Osteocyte (in vitro differentiated cells): ENCODE results near the gene CDH13. TPM values are rescaled to one million over a fixed set of nuclear protein-coding genes. Genes with fewer than 3 reads are reported as not detected.

Experiments
- DNase-seq: peaks from one replicate; pipeline ENCODE4 v3.0.0; 2021; ENCODE audit warnings: mixed read lengths; ENCODE audit not compliant: unreplicated experiment; ENCODE audit errors: extremely low spot score
- H3K27ac Mint-ChIP-seq: one replicate; pipeline ENCODE4 v1.8.0; 2021; ENCODE audit warnings: mild to moderate bottlenecking, mixed read lengths; ENCODE audit not compliant: unreplicated experiment
- H3K27me3 Mint-ChIP-seq: one replicate; pipeline ENCODE4 v1.8.0; 2021; ENCODE audit warnings: mixed read lengths; ENCODE audit not compliant: unreplicated experiment
- H3K36me3 Mint-ChIP-seq: one replicate; pipeline ENCODE4 v1.8.0; 2021; ENCODE audit warnings: mixed read lengths; ENCODE audit not compliant: unreplicated experiment
- H3K4me1 Mint-ChIP-seq: one replicate; pipeline ENCODE4 v1.8.0; 2021; ENCODE audit warnings: mixed read lengths; ENCODE audit not compliant: unreplicated experiment
- H3K4me3 Mint-ChIP-seq: one replicate; pipeline ENCODE4 v1.8.0; 2021; ENCODE audit warnings: mild to moderate bottlenecking, moderate library complexity, mixed read lengths; ENCODE audit not compliant: unreplicated experiment
- H3K9me3 Mint-ChIP-seq: one replicate; pipeline ENCODE4 v1.8.0; 2021; ENCODE audit warnings: mixed read lengths; ENCODE audit not compliant: unreplicated experiment
- CTCF ChIP-seq: fragments of 200-600 bp; sonication (generic); IDR thresholded peaks from 2 replicates; pipeline ENCODE4 v1.5.0; 2021; ENCODE audit warnings: antibody characterized with exemption, mild to moderate bottlenecking, moderate library complexity
- total RNA-seq: library from RNA; stranded (reverse); gene quantifications from 2 replicates; pipeline ENCODE4 v1.2.1, GENCODE V29; 2021

Gene CDH13
- total RNA-seq, 1 donor from 2014 or later: 27.0 TPM

- Mint-ChIP-seq H3K9me3 (no peaks in the 10 kb centered on the region), H3K27me3 (no peaks in the 10 kb centered on the region), H3K27ac (no peak overlapping the region), H3K36me3 (no peaks in the 10 kb centered on the region), H3K4me3 (no peak overlapping the region), H3K4me1 (no peaks in the 10 kb centered on the region)
- TF ChIP-seq CTCF: no peak
- DNase-seq: no peak
These were observed 739.5 kb downstream of the CDH13 start for GRCh38 chr16:83366228-83366627.

GRCh38 chr16:83374979-83375378, 748.2 kb downstream of the CDH13 start:
- DNase-seq: no peak
- Mint-ChIP-seq H3K36me3 (no peaks in the 10 kb centered on the region), H3K9me3 (no peaks in the 10 kb centered on the region), H3K27me3 (no peaks in the 10 kb centered on the region), H3K4me3 (no peak overlapping the region), H3K4me1 (no peaks in the 10 kb centered on the region), H3K27ac (no peak overlapping the region)
- no peak for TF ChIP-seq CTCF

- DNase-seq: no peak
- no peak overlapping the region for H3K27ac Mint-ChIP-seq
- no peak for TF ChIP-seq CTCF
- H3K36me3 Mint-ChIP-seq: no peaks in the 10 kb centered on the region
- no peaks in the 10 kb centered on the region for H3K27me3 Mint-ChIP-seq
- peaks cover 9% of the 10 kb centered on the region for H3K4me1 Mint-ChIP-seq
- no peaks in the 10 kb centered on the region for H3K9me3 Mint-ChIP-seq
- H3K4me3 Mint-ChIP-seq: no peak overlapping the region
These were observed 763.0 kb downstream of the CDH13 start for GRCh38 chr16:83389751-83390150.

GRCh38 chr16:83390759-83391158, 764.0 kb downstream of the CDH13 start:
- H3K4me3 Mint-ChIP-seq: no peak overlapping the region
- no peaks in the 10 kb centered on the region for H3K36me3 Mint-ChIP-seq
- no peak for TF ChIP-seq CTCF
- no peak for DNase-seq
- H3K27me3 Mint-ChIP-seq: no peaks in the 10 kb centered on the region
- H3K4me1 Mint-ChIP-seq: peaks cover 9% of the 10 kb centered on the region
- H3K27ac Mint-ChIP-seq: no peak overlapping the region
- no peaks in the 10 kb centered on the region for H3K9me3 Mint-ChIP-seq

GRCh38 chr16:83392743-83393142, 766.0 kb downstream of the CDH13 start:
- Mint-ChIP-seq H3K27me3 (no peaks in the 10 kb centered on the region), H3K4me3 (no peak overlapping the region), H3K36me3 (no peaks in the 10 kb centered on the region), H3K27ac (no peak overlapping the region), H3K4me1 (peaks cover 9% of the 10 kb centered on the region), H3K9me3 (no peaks in the 10 kb centered on the region)
- TF ChIP-seq CTCF: no peak
- no peak for DNase-seq
